OCI-LY3 (cell line): ENCODE data around the gene NEK8.

ENCODE experiments used
- CTCF ChIP-seq: fragments of 200-600, 300-600 bp; sonication (generic); IDR thresholded peaks from 2 replicates; pipeline ENCODE4 v1.5.1; 2014; ENCODE audit warnings: antibody characterized with exemption, low read length, low read depth
- EZH2phosphoT487 ChIP-seq: fragments of 200-600 bp; shearing (Covaris generic); IDR thresholded peaks from 2 replicates; pipeline ENCODE4 v1.6.1; 2018; ENCODE audit warnings: antibody characterized with exemption, mixed run types, low read depth

- TF ChIP-seq EZH2phosphoT487 (no peak), CTCF (no peak)
Measured at GRCh38 chr17:28688481-28688880, 40.1 kb upstream of the NEK8 start.
